Mononuclear cell (primary cell): Measurements from ENCODE around the gene IGF1R. TPM values are rescaled to one million over a fixed set of nuclear protein-coding genes. Genes with fewer than 3 reads are reported as not detected.

Experiments
- H3K27me3 ChIP-seq: 2 replicates; pipeline ENCODE4 v1.6.0; 2011; ENCODE audit warnings: low read length, control low read depth; ENCODE audit not compliant: insufficient read depth
- H3K4me1 ChIP-seq: 2 replicates; pipeline ENCODE4 v1.5.1; 2011; ENCODE audit warnings: mild to moderate bottlenecking, low read length, control low read depth; ENCODE audit not compliant: insufficient read depth
- H3K4me3 ChIP-seq: 2 replicates; pipeline ENCODE4 v1.5.1; 2011; ENCODE audit warnings: mild to moderate bottlenecking, low read length, moderate library complexity
- H3K9me3 ChIP-seq: 2 replicates; pipeline ENCODE4 v1.5.1; 2011; ENCODE audit warnings: low read depth, mild to moderate bottlenecking, control low read depth, low read length
- total RNA-seq: library from RNA; depleted of rRNA; stranded (reverse); fragments of >200 nt; gene quantifications from one replicate; pipeline ENCODE4 v1.2.3, GENCODE V29; 2012

The IGF1R gene
- total RNA-seq, 1 donor, result 23.5 TPM

GRCh38 chr15:98883478-98883877 lies 235.1 kb downstream of the IGF1R start:
- H3K4me3 ChIP-seq, result no peak overlapping the region
- no peaks in the 10 kb centered on the region for H3K27me3 ChIP-seq
- no peaks in the 10 kb centered on the region for H3K9me3 ChIP-seq
- H3K4me1 ChIP-seq, result peaks cover 10% of the 10 kb centered on the region

GRCh38 chr15:98884894-98885293 lies 236.6 kb downstream of the IGF1R start:
- Histone ChIP-seq H3K4me3 (no peak overlapping the region), H3K9me3 (no peaks in the 10 kb centered on the region), H3K4me1 (peaks cover 10% of the 10 kb centered on the region), H3K27me3 (no peaks in the 10 kb centered on the region)

GRCh38 chr15:98887976-98888375 lies 239.6 kb downstream of the IGF1R start:
- Histone ChIP-seq H3K27me3 (no peaks in the 10 kb centered on the region), H3K4me3 (no peak overlapping the region), H3K4me1 (no peaks in the 10 kb centered on the region), H3K9me3 (no peaks in the 10 kb centered on the region)

- Histone ChIP-seq H3K9me3 (no peaks in the 10 kb centered on the region), H3K4me1 (no peaks in the 10 kb centered on the region), H3K27me3 (no peaks in the 10 kb centered on the region), H3K4me3 (no peak overlapping the region)
Observed at GRCh38 chr15:98888820-98889479, 240.6 kb downstream of the IGF1R start.

GRCh38 chr15:98889930-98890695 lies 241.8 kb downstream of the IGF1R start:
- no peaks in the 10 kb centered on the region for H3K27me3 ChIP-seq
- no peaks in the 10 kb centered on the region for H3K4me1 ChIP-seq
- no peaks in the 10 kb centered on the region for H3K9me3 ChIP-seq

GRCh38 chr15:98891301-98891700 lies 243.0 kb downstream of the IGF1R start:
- Histone ChIP-seq H3K9me3 (no peaks in the 10 kb centered on the region), H3K27me3 (no peaks in the 10 kb centered on the region), H3K4me1 (no peaks in the 10 kb centered on the region), H3K4me3 (no peak overlapping the region)

More at GRCh38 chr15:98889930-98890695, 241.8 kb downstream of the IGF1R start:
- no peak overlapping the region for H3K4me3 ChIP-seq

GRCh38 chr15:98893401-98893800 lies 245.1 kb downstream of the IGF1R start:
- H3K4me1 ChIP-seq, result no peaks in the 10 kb centered on the region
- H3K4me3 ChIP-seq, result no peak overlapping the region
- H3K27me3 ChIP-seq, result no peaks in the 10 kb centered on the region
- H3K9me3 ChIP-seq, result no peaks in the 10 kb centered on the region

- Histone ChIP-seq H3K9me3 (no peaks in the 10 kb centered on the region), H3K4me3 (no peak overlapping the region), H3K27me3 (no peaks in the 10 kb centered on the region), H3K4me1 (peaks cover 4% of the 10 kb centered on the region)
Observed at GRCh38 chr15:98894312-98894711, 246.0 kb downstream of the IGF1R start.

GRCh38 chr15:98896002-98896721 lies 247.8 kb downstream of the IGF1R start:
- H3K4me3 ChIP-seq, result no peak overlapping the region
- H3K9me3 ChIP-seq, result no peaks in the 10 kb centered on the region
- no peaks in the 10 kb centered on the region for H3K27me3 ChIP-seq
- peaks cover 15% of the 10 kb centered on the region for H3K4me1 ChIP-seq

GRCh38 chr15:98896802-98897732 lies 248.7 kb downstream of the IGF1R start:
- Histone ChIP-seq H3K4me3 (no peak overlapping the region), H3K9me3 (no peaks in the 10 kb centered on the region), H3K27me3 (no peaks in the 10 kb centered on the region), H3K4me1 (peaks cover 15% of the 10 kb centered on the region)

GRCh38 chr15:98898122-98898521 lies 249.8 kb downstream of the IGF1R start:
- Histone ChIP-seq H3K4me3 (no peak overlapping the region), H3K4me1 (peaks cover 15% of the 10 kb centered on the region), H3K27me3 (no peaks in the 10 kb centered on the region), H3K9me3 (no peaks in the 10 kb centered on the region)

- Histone ChIP-seq H3K9me3 (no peaks in the 10 kb centered on the region), H3K27me3 (no peaks in the 10 kb centered on the region), H3K4me3 (no peak overlapping the region), H3K4me1 (peaks cover 18% of the 10 kb centered on the region)
Observed at GRCh38 chr15:98899272-98900021, 251.1 kb downstream of the IGF1R start.

GRCh38 chr15:98900356-98900755 lies 252.0 kb downstream of the IGF1R start:
- Histone ChIP-seq H3K9me3 (no peaks in the 10 kb centered on the region), H3K4me3 (no peak overlapping the region), H3K27me3 (no peaks in the 10 kb centered on the region), H3K4me1 (peaks cover 22% of the 10 kb centered on the region)
